Hepatocyte (in vitro differentiated cells): Measurements from ENCODE around the gene TFEB.

ENCODE experiments used
- CTCF ChIP-seq: fragments of 200-600 bp; sonication (generic); IDR thresholded peaks from 2 replicates; pipeline ENCODE4 v1.5.1; 2016; ENCODE audit warnings: antibody characterized with exemption, mild to moderate bottlenecking; ENCODE audit not compliant: poor library complexity
- EZH2 ChIP-seq: fragments of 200-600 bp; sonication (generic); IDR thresholded peaks from 2 replicates; pipeline ENCODE4 v1.6.1; 2016; ENCODE audit warnings: antibody characterized with exemption, mild to moderate bottlenecking, borderline replicate concordance
- EZH2phosphoT487 ChIP-seq: fragments of 200-600 bp; sonication (generic); IDR thresholded peaks from one replicate; pipeline ENCODE4 v1.6.1; 2018; ENCODE audit warnings: antibody characterized with exemption, mild to moderate bottlenecking, low read depth, moderate library complexity; ENCODE audit not compliant: unreplicated experiment, severe bottlenecking

- TF ChIP-seq CTCF, result no peak
- TF ChIP-seq EZH2phosphoT487, result no peak
- TF ChIP-seq EZH2, result no peak
Measured at GRCh38 chr6:41712651-41713103, 22.7 kb downstream of the TFEB start.
